ENCODE results near the gene PLEKHA7.

Gene PLEKHA7

DNA sequence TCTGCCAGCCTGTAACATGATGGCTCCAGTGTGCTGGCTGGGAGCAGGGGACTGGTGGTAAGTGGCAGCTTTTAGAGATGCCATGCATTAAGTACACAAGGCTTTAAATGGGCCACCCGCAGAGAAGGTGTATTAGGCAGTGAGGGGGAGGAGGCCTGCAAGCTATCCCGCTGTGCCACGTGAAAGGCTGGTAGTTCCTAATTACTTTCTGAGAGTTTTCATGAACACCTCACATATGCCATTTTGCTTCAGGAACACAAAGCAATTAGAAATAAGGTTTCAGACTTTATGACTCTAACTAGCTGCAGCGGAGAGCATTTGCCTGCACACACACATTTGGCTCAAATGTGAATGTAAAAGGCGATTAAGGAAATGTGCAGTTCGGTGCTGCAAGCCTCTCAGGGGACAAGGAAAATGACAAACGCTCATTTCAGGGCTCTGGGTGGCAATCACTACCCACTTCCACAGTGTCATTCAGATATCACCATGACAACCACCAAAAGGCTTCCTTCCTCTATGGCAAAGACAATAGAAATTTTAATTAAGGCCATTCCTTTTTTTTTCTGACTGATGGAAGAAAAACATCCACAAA lies 116.6 kb downstream of the PLEKHA7 start:
- DNase-seq (ENCODE audit: low read depth), result no peak
- TF ChIP-seq, protein P1, sequence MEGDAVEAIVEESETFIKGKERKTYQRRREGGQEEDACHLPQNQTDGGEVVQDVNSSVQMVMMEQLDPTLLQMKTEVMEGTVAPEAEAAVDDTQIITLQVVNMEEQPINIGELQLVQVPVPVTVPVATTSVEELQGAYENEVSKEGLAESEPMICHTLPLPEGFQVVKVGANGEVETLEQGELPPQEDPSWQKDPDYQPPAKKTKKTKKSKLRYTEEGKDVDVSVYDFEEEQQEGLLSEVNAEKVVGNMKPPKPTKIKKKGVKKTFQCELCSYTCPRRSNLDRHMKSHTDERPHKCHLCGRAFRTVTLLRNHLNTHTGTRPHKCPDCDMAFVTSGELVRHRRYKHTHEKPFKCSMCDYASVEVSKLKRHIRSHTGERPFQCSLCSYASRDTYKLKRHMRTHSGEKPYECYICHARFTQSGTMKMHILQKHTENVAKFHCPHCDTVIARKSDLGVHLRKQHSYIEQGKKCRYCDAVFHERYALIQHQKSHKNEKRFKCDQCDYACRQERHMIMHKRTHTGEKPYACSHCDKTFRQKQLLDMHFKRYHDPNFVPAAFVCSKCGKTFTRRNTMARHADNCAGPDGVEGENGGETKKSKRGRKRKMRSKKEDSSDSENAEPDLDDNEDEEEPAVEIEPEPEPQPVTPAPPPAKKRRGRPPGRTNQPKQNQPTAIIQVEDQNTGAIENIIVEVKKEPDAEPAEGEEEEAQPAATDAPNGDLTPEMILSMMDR (IDR thresholded peaks at IDR 0.05; ENCODE audit: low read depth, low read length, missing control alignments), result no peak

DNA sequence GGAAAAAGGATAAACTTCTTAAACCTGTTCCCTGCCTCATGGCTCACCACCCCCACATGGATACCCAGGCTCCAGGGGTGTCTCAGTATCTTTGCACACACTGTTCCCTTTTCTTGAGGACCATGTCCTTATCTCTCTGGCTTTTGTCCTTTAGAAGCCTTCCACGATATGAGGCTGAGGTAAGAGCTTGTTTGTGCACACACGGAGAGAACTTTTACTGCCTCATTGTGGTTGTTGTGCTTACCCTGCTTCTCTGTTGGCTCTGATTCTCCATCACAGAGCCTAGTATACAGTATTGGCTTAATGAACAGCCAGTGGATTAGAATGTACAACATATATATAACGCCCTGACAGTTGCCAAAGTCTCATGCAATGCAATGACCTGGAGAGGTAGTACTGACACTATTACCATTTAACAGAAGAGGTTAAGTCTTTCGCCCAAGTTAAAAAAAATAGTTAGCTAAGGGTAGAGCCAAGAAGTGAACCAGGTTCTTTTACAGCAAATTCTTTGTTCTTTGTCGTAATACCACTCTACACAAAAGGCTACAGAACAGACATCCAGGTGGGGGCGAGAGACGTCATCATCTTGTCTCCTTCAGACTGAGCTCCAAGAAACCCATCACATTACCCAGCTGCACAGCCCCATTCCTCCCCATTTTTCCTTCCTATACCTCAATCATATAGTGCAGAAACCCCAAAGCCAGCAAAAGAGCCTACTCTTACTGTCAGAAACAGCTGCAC lies 117.3 kb downstream of the PLEKHA7 start:
- H3K4me3 ChIP-seq (ENCODE audit: low read depth, low read length), result no peak overlapping the region
- TF ChIP-seq, protein P1 (IDR thresholded peaks at IDR 0.05; ENCODE audit: low read depth, low read length, missing control alignments), result no peak
- in situ Hi-C loops (cut with HindIII; ENCODE audit: low sequenced_read_pairs), result no loop called here
- no peak for DNase-seq (ENCODE audit: low read depth)

More for the DNA sequence above, 116.6 kb downstream of the PLEKHA7 start:
- in situ Hi-C loops (cut with HindIII; ENCODE audit: low sequenced_read_pairs), result no loop called here
- H3K4me3 ChIP-seq (ENCODE audit: low read depth, low read length), result no peak overlapping the region

DNA sequence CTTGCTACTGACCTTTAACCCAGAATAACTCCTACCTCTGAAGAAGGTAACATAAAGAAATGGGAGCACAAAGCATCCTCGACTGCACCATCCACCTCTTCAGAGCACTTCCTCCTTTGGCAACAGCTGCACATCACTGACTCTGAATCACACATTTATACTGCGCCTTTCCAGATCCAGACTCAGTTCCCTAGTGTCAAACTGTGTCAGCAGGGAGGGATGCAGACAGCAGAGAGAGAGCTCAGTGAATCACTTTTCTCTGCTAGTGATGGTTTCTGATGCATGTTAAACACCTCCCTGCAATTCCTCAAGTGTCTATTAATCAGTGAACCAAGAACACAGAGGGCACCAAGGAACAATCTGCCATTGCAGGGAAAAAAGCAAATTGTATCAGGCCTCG lies 118.9 kb downstream of the PLEKHA7 start:
- TF ChIP-seq, protein P1 (IDR thresholded peaks at IDR 0.05; ENCODE audit: low read depth, low read length, missing control alignments), result no peak
- in situ Hi-C loops (cut with HindIII; ENCODE audit: low sequenced_read_pairs), result no loop called here
- DNase-seq (ENCODE audit: low read depth), result no peak
- no peak overlapping the region for H3K4me3 ChIP-seq (ENCODE audit: low read depth, low read length)

DNA sequence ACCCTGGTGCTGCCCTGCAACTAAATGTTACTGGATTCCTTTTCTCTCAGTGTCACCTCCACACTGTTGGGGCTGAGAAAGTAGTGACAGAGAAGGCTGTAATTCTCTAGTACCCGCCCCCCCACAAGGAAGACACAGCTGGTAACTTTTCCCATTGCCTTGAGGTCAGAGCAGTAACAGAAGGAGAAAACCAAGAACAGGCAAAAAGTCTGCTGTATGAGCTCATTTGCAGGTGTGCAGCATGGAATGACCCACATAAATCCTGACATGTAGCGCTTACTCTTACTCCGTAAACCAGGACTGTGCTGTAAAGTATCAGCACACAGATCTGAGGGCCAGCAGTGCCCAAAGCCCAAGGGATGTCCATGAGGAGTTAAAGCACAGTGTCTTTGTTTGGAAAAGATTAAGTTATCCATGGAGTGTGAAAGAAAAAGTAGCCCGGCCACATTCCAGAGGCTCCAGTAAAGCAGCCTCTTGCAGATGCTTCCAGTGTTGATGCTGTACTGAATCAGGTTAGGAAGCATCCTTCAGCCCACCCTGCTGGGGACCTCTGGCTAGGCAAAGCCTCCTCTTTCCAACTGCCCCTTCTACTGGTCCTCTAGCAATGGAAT lies 120.7 kb downstream of the PLEKHA7 start:
- in situ Hi-C loops (cut with HindIII; ENCODE audit: low sequenced_read_pairs), result no loop called here
- TF ChIP-seq, protein P1 (IDR thresholded peaks at IDR 0.05; ENCODE audit: low read depth, low read length, missing control alignments), result no peak
- DNase-seq (ENCODE audit: low read depth), result no peak
- no peak overlapping the region for H3K4me3 ChIP-seq (ENCODE audit: low read depth, low read length)

DNA sequence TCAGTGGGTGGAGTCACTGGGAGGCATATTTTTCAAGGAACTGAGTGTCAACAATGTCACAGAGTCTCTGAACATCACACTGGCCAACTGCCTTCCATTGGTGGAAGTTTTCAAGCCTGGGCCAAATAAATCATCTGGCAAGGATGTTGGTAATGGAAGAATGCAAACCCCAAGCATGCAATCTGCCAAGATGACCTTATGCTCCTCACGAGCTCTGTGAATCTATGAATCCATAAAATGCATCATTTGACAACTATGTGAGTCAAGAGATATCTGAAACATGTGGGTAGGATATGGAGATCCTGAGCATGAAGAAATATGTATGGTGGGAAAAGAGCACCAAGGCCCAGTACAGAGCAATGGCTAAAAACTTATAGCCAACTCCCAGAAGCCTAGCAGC lies 122.2 kb downstream of the PLEKHA7 start:
- in situ Hi-C loops (cut with HindIII; ENCODE audit: low sequenced_read_pairs), result no loop called here
- TF ChIP-seq, protein P1 (IDR thresholded peaks at IDR 0.05; ENCODE audit: low read depth, low read length, missing control alignments), result no peak
- DNase-seq (ENCODE audit: low read depth), result peak; percentile 8
- H3K4me3 ChIP-seq (ENCODE audit: low read depth, low read length), result no peak overlapping the region

DNA sequence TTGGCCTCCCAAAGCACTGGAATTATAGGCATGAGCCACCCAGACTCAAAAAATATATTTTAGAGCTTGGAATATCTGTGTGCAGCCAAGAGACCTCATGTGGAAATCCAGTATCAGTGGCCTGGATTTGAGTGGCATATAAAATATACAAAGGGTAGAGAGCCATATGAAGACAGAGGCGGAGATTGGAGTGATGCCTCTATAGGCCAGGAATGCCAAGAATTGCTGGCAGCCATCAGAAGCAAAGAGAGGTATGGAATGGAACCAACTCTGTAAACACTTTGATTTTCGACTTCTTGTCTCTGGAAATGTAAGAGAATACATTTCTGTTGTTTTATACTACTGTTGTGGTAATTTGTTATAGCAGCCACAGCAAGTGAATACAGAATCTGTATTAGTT lies 123.0 kb downstream of the PLEKHA7 start:
- no peak for DNase-seq (ENCODE audit: low read depth)

More for the DNA sequence above, 123.0 kb downstream of the PLEKHA7 start:
- TF ChIP-seq, protein P1 (IDR thresholded peaks at IDR 0.05; ENCODE audit: low read depth, low read length, missing control alignments), result no peak
- in situ Hi-C loops (cut with HindIII; ENCODE audit: low sequenced_read_pairs), result no loop called here
- no peak overlapping the region for H3K4me3 ChIP-seq (ENCODE audit: low read depth, low read length)
